PFSK-1 (cell line): ENCODE measurements around the gene LILRB2. TPM values are rescaled to one million over a fixed set of nuclear protein-coding genes. Genes with fewer than 3 reads are reported as not detected.

Experiments
- FOXP2 ChIP-seq: optimal IDR thresholded peaks from 2 replicates; pipeline ENCODE3; 2011; ENCODE audit warnings: borderline replicate concordance, control low read depth, inconsistent platforms; ENCODE audit not compliant: insufficient read depth; ENCODE audit errors: extremely low read length, extremely low read depth
- POLR2AphosphoS5 ChIP-seq: IDR thresholded peaks from 2 replicates; pipeline ENCODE4 v1.6.1; 2012; ENCODE audit warnings: low read depth, mild to moderate bottlenecking, control low read depth, low read length, moderate library complexity
- SIN3A ChIP-seq: IDR thresholded peaks from 2 replicates; pipeline ENCODE4 v1.6.1; 2012; ENCODE audit warnings: mild to moderate bottlenecking, low read length, moderate library complexity, borderline replicate concordance; ENCODE audit not compliant: insufficient read depth
- TAF1 ChIP-seq: IDR thresholded peaks from 2 replicates; pipeline ENCODE4 v1.6.1; 2012; ENCODE audit warnings: low read length, control low read depth, borderline replicate concordance; ENCODE audit not compliant: insufficient read depth
- polyA plus RNA-seq: library from polyadenylated mRNA; unstranded; fragments of >200 nt; gene quantifications from one replicate; pipeline ENCODE4 v1.2.1, GENCODE V29; 2012; ENCODE audit warnings: low read depth, missing spikeins; ENCODE audit not compliant: insufficient read length
- TF ChIP-seq, protein P1 (sequence below), 2 experiments: IDR thresholded peaks; 2 replicates each; pipeline versions ENCODE4 v1.6.1 to v1.8.0; 2011 to 2012; ENCODE audit warnings: low read depth in 2 of 2, low read length in 2 of 2, control low read depth in 1 of 2, inconsistent platforms in 1 of 2, mild to moderate bottlenecking in 1 of 2, moderate library complexity in 1 of 2; ENCODE audit not compliant: insufficient read depth in 1 of 2

The LILRB2 gene
- not detected for polyA plus RNA-seq

DNA sequence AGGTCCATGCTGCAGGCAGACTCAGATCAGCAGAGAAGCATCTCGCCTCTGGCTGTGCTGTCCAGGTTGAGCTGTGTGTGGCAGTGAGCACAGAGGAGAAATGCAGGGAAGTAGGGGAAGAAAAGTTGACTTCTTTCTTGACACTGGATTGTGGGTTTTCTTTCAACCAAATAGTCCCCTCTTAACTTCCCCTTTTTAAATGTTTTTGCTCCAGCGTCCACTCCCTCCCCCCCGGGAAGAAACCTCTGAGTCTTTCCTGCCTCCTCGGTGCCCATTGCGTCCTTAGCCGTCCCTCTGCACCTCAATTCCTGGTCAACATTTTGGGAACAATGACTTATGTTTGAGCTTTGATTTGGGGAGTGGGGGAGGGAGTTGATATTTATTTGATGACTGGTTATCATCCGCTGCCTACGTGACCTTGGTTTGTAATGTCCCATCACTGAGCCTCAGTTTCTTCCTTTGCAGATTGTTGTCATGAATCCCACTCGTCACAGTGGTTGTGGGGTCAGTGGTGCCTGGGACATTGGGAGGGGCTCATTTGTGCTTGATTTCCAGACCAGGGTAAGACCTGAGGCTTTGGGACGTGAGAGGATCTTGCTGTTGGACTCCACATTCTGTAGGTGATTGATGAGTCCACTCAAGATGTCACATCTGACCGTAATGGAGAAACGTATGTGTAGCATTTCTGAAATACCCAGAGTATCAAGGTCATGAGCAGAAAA lies at the start of gene LILRB2:
TSS of gene LILRB2 (minus strand) at position 104 of the 722 bp plus-strand sequence. CDS start 614 bp downstream, outside the sequence.
- TF ChIP-seq POLR2AphosphoS5, result no peak
- TF ChIP-seq TAF1, result no peak
- TF ChIP-seq FOXP2, result no peak
- TF ChIP-seq, protein P1, sequence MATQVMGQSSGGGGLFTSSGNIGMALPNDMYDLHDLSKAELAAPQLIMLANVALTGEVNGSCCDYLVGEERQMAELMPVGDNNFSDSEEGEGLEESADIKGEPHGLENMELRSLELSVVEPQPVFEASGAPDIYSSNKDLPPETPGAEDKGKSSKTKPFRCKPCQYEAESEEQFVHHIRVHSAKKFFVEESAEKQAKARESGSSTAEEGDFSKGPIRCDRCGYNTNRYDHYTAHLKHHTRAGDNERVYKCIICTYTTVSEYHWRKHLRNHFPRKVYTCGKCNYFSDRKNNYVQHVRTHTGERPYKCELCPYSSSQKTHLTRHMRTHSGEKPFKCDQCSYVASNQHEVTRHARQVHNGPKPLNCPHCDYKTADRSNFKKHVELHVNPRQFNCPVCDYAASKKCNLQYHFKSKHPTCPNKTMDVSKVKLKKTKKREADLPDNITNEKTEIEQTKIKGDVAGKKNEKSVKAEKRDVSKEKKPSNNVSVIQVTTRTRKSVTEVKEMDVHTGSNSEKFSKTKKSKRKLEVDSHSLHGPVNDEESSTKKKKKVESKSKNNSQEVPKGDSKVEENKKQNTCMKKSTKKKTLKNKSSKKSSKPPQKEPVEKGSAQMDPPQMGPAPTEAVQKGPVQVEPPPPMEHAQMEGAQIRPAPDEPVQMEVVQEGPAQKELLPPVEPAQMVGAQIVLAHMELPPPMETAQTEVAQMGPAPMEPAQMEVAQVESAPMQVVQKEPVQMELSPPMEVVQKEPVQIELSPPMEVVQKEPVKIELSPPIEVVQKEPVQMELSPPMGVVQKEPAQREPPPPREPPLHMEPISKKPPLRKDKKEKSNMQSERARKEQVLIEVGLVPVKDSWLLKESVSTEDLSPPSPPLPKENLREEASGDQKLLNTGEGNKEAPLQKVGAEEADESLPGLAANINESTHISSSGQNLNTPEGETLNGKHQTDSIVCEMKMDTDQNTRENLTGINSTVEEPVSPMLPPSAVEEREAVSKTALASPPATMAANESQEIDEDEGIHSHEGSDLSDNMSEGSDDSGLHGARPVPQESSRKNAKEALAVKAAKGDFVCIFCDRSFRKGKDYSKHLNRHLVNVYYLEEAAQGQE (IDR thresholded peaks at IDR 0.05; ENCODE audit: insufficient read depth in 1 of 2, low read depth in 2 of 2, low read length in 2 of 2), result no peak

DNA sequence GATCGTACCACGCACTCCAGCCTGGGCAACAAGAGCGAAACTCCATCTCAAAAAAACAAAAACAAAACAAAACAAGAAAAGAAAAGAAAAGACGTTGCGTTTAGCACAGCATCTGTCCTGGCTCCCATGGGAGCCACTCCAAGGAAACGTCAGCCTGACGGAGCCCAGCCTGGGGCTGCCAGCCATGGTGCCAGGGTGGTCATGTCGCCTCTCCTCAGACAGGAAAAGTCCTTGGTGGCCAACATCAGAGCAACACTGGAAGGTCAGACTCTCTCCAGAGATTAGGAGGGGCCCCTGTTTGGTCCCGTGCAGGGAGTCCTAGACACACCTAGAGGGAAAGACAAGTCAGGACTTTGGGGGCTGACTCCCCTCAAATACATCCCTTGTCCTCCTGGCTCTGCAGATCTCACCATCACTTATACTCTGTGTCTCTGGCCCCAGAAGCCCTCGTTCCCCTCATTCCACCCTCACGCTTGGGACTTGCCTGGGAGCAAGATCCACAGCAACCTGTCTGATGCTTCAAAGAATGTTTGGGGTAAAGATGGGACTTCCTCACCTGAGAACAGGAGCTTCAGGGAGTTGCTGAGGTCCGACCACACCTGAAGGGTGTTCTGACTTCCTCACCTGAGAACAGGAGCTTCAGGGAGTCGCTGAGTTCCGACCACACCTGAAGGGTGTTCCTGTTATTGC lies 48.7 kb upstream of the LILRB2 start:
- TF ChIP-seq POLR2AphosphoS5, result no peak
- TF ChIP-seq, protein P1 (IDR thresholded peaks at IDR 0.05; ENCODE audit: insufficient read depth in 1 of 2, low read depth in 2 of 2, low read length in 2 of 2), result no peak
- TF ChIP-seq SIN3A, result no peak
- TF ChIP-seq TAF1, result no peak
- TF ChIP-seq FOXP2, result no peak

DNA sequence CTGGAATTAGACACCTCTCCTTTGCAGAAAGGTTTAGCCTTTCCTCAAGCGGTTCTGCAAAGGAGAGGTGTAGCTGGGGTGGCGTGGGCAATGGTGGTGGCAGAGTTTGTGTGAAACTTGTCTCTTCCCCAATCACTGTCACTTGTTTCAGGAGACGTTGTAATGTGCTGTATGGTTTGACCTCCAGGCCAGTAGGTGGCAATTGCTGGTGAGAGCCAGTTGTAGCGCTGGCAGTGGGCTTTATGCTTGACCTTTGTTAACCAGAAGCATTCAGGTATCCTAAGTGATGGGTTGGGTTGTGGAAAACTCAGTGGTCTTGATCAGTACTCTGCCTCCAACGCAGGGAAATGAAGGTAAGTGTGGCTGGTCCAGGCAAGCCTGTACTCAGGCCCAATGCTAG lies 44.7 kb upstream of the LILRB2 start:
- TF ChIP-seq SIN3A (no peak), POLR2AphosphoS5 (no peak), TAF1 (no peak), FOXP2 (no peak)
- TF ChIP-seq, protein P1 (IDR thresholded peaks at IDR 0.05; ENCODE audit: insufficient read depth in 1 of 2, low read depth in 2 of 2, low read length in 2 of 2), result no peak

DNA sequence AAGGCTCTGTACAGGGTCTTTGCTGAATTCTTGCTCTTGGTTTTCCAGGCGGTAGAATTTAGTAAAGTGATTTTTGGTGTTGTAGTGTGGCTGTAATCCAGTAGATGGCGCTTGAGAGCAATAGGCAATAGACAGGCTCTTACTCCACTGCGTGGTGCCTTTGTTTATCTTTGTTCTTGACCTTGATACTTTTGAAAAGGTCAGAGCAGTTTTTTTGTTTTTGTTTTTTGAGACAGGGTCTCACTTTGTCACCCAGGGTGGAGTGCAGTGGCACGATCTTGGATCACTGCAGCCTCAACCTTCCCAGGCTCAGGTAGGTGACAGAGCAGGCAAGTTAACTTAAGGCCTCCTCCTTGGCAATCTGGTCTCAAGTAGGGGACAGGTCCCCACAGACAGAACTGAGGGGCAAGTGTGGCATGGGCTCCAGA lies 44.3 kb upstream of the LILRB2 start:
- no peak for TF ChIP-seq SIN3A
- no peak for TF ChIP-seq FOXP2
- no peak for TF ChIP-seq POLR2AphosphoS5
- TF ChIP-seq, protein P1 (IDR thresholded peaks at IDR 0.05; ENCODE audit: insufficient read depth in 1 of 2, low read depth in 2 of 2, low read length in 2 of 2), result no peak
- no peak for TF ChIP-seq TAF1
